HepG2 (cell line): ENCODE results near the gene DUS1L. TPM values are rescaled to one million over a fixed set of nuclear protein-coding genes. Genes with fewer than 3 reads are reported as not detected.

Source experiments
- CSRNP1 ChIP-seq: sonication (generic); formaldehyde crosslinking; IDR thresholded peaks from 2 replicates; pipeline ENCODE4 v1.8.1; 2023; ENCODE audit warnings: mild to moderate bottlenecking, missing genetic modification reagents
- FLYWCH1 ChIP-seq: sonication (generic); formaldehyde crosslinking; IDR thresholded peaks from 2 replicates; pipeline ENCODE4 v1.8.1; 2023; ENCODE audit warnings: mild to moderate bottlenecking, missing genetic modification reagents
- GTF3A ChIP-seq: sonication (generic); formaldehyde crosslinking; conservative IDR thresholded peaks from 2 replicates; pipeline ENCODE4 v1.4.0; 2020; ENCODE audit warnings: mild to moderate bottlenecking, missing genetic modification reagents
- KDM2A ChIP-seq: sonication (generic); formaldehyde crosslinking; IDR thresholded peaks from 2 replicates; pipeline ENCODE4 v1.4.0; 2020; ENCODE audit warnings: low read depth, missing genetic modification reagents, borderline replicate concordance
- NPAS2 ChIP-seq: sonication (generic); formaldehyde crosslinking; IDR thresholded peaks from 2 replicates; pipeline ENCODE4 v1.8.0; 2022; ENCODE audit warnings: mild to moderate bottlenecking, missing genetic modification reagents, borderline replicate concordance
- POGZ ChIP-seq: sonication (generic); formaldehyde crosslinking; IDR thresholded peaks from 2 replicates; pipeline ENCODE4 v1.4.0; 2020; ENCODE audit warnings: mild to moderate bottlenecking, missing genetic modification reagents
- SNAPC2 ChIP-seq: sonication (generic); formaldehyde crosslinking; IDR thresholded peaks from 2 replicates; pipeline ENCODE4 v1.8.1; 2022; ENCODE audit warnings: mild to moderate bottlenecking, missing genetic modification reagents
- TFE3 ChIP-seq: IDR thresholded peaks from 2 replicates; pipeline ENCODE4 v1.6.1; 2016
- THAP7 ChIP-seq: sonication (generic); formaldehyde crosslinking; IDR thresholded peaks from 2 replicates; pipeline ENCODE4 v1.8.1; 2023; ENCODE audit warnings: mild to moderate bottlenecking, missing genetic modification reagents
- WIZ ChIP-seq: sonication (generic); formaldehyde crosslinking; IDR thresholded peaks from 2 replicates; pipeline ENCODE4 v1.5.1; 2020; ENCODE audit warnings: mild to moderate bottlenecking, missing genetic modification reagents
- ZNF432 ChIP-seq: sonication (generic); formaldehyde crosslinking; IDR thresholded peaks from 2 replicates; pipeline ENCODE4 v1.5.0; 2020; ENCODE audit warnings: missing genetic modification reagents, mild to moderate bottlenecking, borderline replicate concordance
- ZNF577 ChIP-seq: sonication (generic); formaldehyde crosslinking; IDR thresholded peaks from 2 replicates; pipeline ENCODE4 v1.4.0; 2020; ENCODE audit warnings: mild to moderate bottlenecking, low read depth, missing genetic modification reagents, borderline replicate concordance
- ZNF652 ChIP-seq: IDR thresholded peaks from 2 replicates; pipeline ENCODE4 v1.6.1; 2016; ENCODE audit warnings: low read depth, borderline replicate concordance
- ZNF720 ChIP-seq: sonication (generic); formaldehyde crosslinking; IDR thresholded peaks from 2 replicates; pipeline ENCODE4 v1.4.0; 2020; ENCODE audit warnings: missing genetic modification reagents
- ZNF773 ChIP-seq: sonication (generic); formaldehyde crosslinking; IDR thresholded peaks from 2 replicates; pipeline ENCODE4 v1.4.0; 2020; ENCODE audit warnings: missing genetic modification reagents, borderline replicate concordance
- ZNF790 ChIP-seq: sonication (generic); formaldehyde crosslinking; IDR thresholded peaks from 2 replicates; pipeline ENCODE4 v1.8.0; 2022; ENCODE audit warnings: missing genetic modification reagents, mild to moderate bottlenecking, borderline replicate concordance
- ZNF792 ChIP-seq: IDR thresholded peaks from 2 replicates; pipeline ENCODE4 v1.6.1; 2016
- polyA plus RNA-seq, 8 experiments: library from polyadenylated mRNA; depleted of rRNA in 3 of 8; stranded (reverse) in 7 of 8; unstranded in 1 of 8; fragments of >200 nt; fragmentation: Illumina TruSeq in 4 of 8; extraction: Trizol in 4 of 8; gene quantifications; 2 replicates each; pipeline versions ENCODE4 v1.2.1 to v1.2.3, GENCODE V29; 2011 to 2016; ENCODE audit warnings: low read depth in 4 of 8, missing spikeins in 1 of 8, mixed read lengths in 1 of 8; ENCODE audit not compliant: insufficient read depth in 1 of 8
- total RNA-seq, 5 experiments: library from RNA; depleted of rRNA; stranded (reverse); fragments of >200 nt; fragmentation: Illumina TruSeq; extraction: Trizol; gene quantifications; 2 replicates each; pipeline ENCODE4 v1.2.3, GENCODE V29; 2016; ENCODE audit warnings: low read depth in 1 of 5
- TF ChIP-seq, protein P1 (sequence below): sonication (generic); formaldehyde crosslinking; IDR thresholded peaks from 2 replicates; pipeline ENCODE4 v1.9.0; 2021; ENCODE audit warnings: missing genetic modification reagents, mild to moderate bottlenecking, borderline replicate concordance
- TF ChIP-seq, protein P2 (sequence below): IDR thresholded peaks from 2 replicates; pipeline ENCODE4 v1.4.0; 2020; ENCODE audit warnings: mild to moderate bottlenecking, missing genetic modification reagents

Gene DUS1L
- total and polyA plus RNA-seq, 2 of the 13 experiments (the other 11 are each of a cell fraction or from before 2014, with no cell fraction given) = 81.0 to 109 TPM

GRCh38 chr17:82098939-82099763, 33.5 kb upstream of the DUS1L start (continued):
- TF ChIP-seq SNAPC2 = no peak
- TF ChIP-seq ZNF773 (CRISPR knock-in tag) = no peak
- TF ChIP-seq GTF3A (CRISPR knock-in tag) = no peak
- TF ChIP-seq ZNF720 (CRISPR knock-in tag) = 0 out of 2 replicates have a peak, but pooled peaks have one; percentile 47
- TF ChIP-seq ZNF792 = no peak
- no peak for TF ChIP-seq ZNF432
- TF ChIP-seq NPAS2 = no peak
- TF ChIP-seq, protein P1, sequence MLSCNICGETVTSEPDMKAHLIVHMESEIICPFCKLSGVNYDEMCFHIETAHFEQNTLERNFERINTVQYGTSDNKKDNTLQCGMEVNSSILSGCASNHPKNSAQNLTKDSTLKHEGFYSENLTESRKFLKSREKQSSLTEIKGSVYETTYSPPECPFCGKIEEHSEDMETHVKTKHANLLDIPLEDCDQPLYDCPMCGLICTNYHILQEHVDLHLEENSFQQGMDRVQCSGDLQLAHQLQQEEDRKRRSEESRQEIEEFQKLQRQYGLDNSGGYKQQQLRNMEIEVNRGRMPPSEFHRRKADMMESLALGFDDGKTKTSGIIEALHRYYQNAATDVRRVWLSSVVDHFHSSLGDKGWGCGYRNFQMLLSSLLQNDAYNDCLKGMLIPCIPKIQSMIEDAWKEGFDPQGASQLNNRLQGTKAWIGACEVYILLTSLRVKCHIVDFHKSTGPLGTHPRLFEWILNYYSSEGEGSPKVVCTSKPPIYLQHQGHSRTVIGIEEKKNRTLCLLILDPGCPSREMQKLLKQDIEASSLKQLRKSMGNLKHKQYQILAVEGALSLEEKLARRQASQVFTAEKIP (CRISPR knock-in tag) = no peak
- no peak for TF ChIP-seq THAP7 (CRISPR knock-in tag)
- no peak for TF ChIP-seq ZNF577 (CRISPR knock-in tag)
- TF ChIP-seq, protein P2, sequence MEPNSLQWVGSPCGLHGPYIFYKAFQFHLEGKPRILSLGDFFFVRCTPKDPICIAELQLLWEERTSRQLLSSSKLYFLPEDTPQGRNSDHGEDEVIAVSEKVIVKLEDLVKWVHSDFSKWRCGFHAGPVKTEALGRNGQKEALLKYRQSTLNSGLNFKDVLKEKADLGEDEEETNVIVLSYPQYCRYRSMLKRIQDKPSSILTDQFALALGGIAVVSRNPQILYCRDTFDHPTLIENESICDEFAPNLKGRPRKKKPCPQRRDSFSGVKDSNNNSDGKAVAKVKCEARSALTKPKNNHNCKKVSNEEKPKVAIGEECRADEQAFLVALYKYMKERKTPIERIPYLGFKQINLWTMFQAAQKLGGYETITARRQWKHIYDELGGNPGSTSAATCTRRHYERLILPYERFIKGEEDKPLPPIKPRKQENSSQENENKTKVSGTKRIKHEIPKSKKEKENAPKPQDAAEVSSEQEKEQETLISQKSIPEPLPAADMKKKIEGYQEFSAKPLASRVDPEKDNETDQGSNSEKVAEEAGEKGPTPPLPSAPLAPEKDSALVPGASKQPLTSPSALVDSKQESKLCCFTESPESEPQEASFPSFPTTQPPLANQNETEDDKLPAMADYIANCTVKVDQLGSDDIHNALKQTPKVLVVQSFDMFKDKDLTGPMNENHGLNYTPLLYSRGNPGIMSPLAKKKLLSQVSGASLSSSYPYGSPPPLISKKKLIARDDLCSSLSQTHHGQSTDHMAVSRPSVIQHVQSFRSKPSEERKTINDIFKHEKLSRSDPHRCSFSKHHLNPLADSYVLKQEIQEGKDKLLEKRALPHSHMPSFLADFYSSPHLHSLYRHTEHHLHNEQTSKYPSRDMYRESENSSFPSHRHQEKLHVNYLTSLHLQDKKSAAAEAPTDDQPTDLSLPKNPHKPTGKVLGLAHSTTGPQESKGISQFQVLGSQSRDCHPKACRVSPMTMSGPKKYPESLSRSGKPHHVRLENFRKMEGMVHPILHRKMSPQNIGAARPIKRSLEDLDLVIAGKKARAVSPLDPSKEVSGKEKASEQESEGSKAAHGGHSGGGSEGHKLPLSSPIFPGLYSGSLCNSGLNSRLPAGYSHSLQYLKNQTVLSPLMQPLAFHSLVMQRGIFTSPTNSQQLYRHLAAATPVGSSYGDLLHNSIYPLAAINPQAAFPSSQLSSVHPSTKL (CRISPR knock-in tag) = no peak
- TF ChIP-seq KDM2A (CRISPR knock-in tag) = peak; percentile 82
- no peak for TF ChIP-seq TFE3 (CRISPR knock-in tag)
- 0 out of 2 replicates have a peak, but pooled peaks have one; percentile 33 for TF ChIP-seq POGZ (CRISPR knock-in tag)
- TF ChIP-seq FLYWCH1 (CRISPR knock-in tag) = 0 out of 2 replicates have a peak, but pooled peaks have one; percentile 76
- no peak; the same call in 1 of the 2 replicates for TF ChIP-seq ZNF790
- TF ChIP-seq CSRNP1 = peak; percentile 75
- no peak; the same call in 1 of the 2 replicates for TF ChIP-seq WIZ (CRISPR knock-in tag)
- no peak for TF ChIP-seq ZNF652 (CRISPR knock-in tag)
